H1 (cell line): ENCODE data around the gene VPS26B. TPM values are rescaled to one million over a fixed set of nuclear protein-coding genes. Genes with fewer than 3 reads are reported as not detected.

Experiments
- CTCF ChIA-PET: fragments of 300-600 bp; sonication (Branson Sonifier 250); formaldehyde crosslinking; loops from one replicate; lab custom pipeline; 2021; ENCODE audit not compliant: partially characterized antibody; lab: Charles Lee
- POLR2A ChIA-PET: fragments of 300-600 bp; sonication (Branson Sonifier 250); formaldehyde crosslinking; loops from one replicate; lab custom pipeline; 2021; ENCODE audit warnings: inconsistent platforms; ENCODE audit not compliant: partially characterized antibody; lab: Charles Lee
- DNase-seq, 2 experiments: peaks; one replicate each; pipeline versions ENCODE4 v3.0.0 to v3.0.0-alpha.2; 2010 to 2022; ENCODE audit warnings: low spot score in 2 of 2, low read depth in 1 of 2, mixed read lengths in 1 of 2
- FAIRE-seq: peaks from 2 replicates; lab custom pipeline; 2011; peaks lifted over from hg19 to GRCh38; lab: Jason Lieb, UNC
- H2AFZ ChIP-seq: 2 replicates; pipeline ENCODE4 v1.8.1; 2012; ENCODE audit warnings: low read length, inconsistent platforms
- H2AK5ac ChIP-seq: 2 replicates; pipeline ENCODE4 v1.6.1; 2013; ENCODE audit warnings: low read depth, low read length
- H2BK120ac ChIP-seq: replicated peaks from 2 replicates; pipeline ENCODE3; 2013; ENCODE audit warnings: low read depth, low read length, inconsistent platforms
- H2BK12ac ChIP-seq: 2 replicates; pipeline ENCODE4 v1.6.1; 2013; ENCODE audit warnings: low read depth, low read length
- H2BK15ac ChIP-seq: 2 replicates; pipeline ENCODE4 v1.6.1; 2013; ENCODE audit warnings: low read length
- H2BK20ac ChIP-seq: 2 replicates; pipeline ENCODE4 v1.6.1; 2013; ENCODE audit warnings: low read length
- H2BK5ac ChIP-seq: 2 replicates; pipeline ENCODE4 v1.6.1; 2013; ENCODE audit warnings: low read depth, low read length
- H3K14ac ChIP-seq: 2 replicates; pipeline ENCODE4 v1.6.1; 2013; ENCODE audit warnings: inconsistent platforms; ENCODE audit not compliant: insufficient read length
- H3K18ac ChIP-seq: 2 replicates; pipeline ENCODE4 v1.6.1; 2013; ENCODE audit warnings: low read length; ENCODE audit errors: extremely low read depth
- H3K23ac ChIP-seq: 2 replicates; pipeline ENCODE4 v1.6.1; 2013; ENCODE audit warnings: inconsistent platforms; ENCODE audit not compliant: insufficient read length
- H3K23me2 ChIP-seq: 2 replicates; pipeline ENCODE4 v1.6.1; 2013; ENCODE audit warnings: low read depth, low read length
- H3K27ac ChIP-seq: 2 replicates; pipeline ENCODE4 v1.6.1; 2011; ENCODE audit warnings: low read depth, low read length, inconsistent platforms
- H3K27me3 ChIP-seq, 4 experiments: replicated peaks in 1 of 4; 1 replicate in 1 of 4; 2 replicates in 3 of 4; pipeline versions ENCODE4 v1.6.1 to v1.8.1; 2011 to 2013; ENCODE audit warnings: low read length in 3 of 4, mild to moderate bottlenecking in 3 of 4, inconsistent platforms in 2 of 4, mixed read lengths in 2 of 4, moderate library complexity in 1 of 4; ENCODE audit not compliant: control insufficient read depth in 3 of 4, insufficient read depth in 3 of 4; ENCODE audit errors: extremely low read depth in 1 of 4
- H3K36me3 ChIP-seq, 4 experiments: 2 replicates each; pipeline versions ENCODE4 v1.6.1 to v1.8.1; 2011 to 2013; ENCODE audit warnings: mild to moderate bottlenecking in 4 of 4, low read length in 3 of 4, moderate library complexity in 2 of 4, control low read depth in 1 of 4, inconsistent platforms in 1 of 4; ENCODE audit not compliant: insufficient read depth in 4 of 4, control insufficient read depth in 2 of 4
- H3K4ac ChIP-seq: replicated peaks from 2 replicates; pipeline ENCODE3; 2013; ENCODE audit warnings: low read length, low read depth, mixed read lengths, inconsistent platforms; ENCODE audit not compliant: insufficient read length
- H3K4me1 ChIP-seq, 4 experiments: replicated peaks in 1 of 4; 1 replicate in 1 of 4; 2 replicates in 3 of 4; pipeline versions ENCODE4 v1.6.1 to v1.8.1; 2011 to 2013; ENCODE audit warnings: low read length in 3 of 4, inconsistent platforms in 2 of 4, mixed read lengths in 1 of 4; ENCODE audit not compliant: insufficient read depth in 4 of 4, control insufficient read depth in 3 of 4
- H3K4me2 ChIP-seq, 2 experiments: 2 replicates each; pipeline versions ENCODE4 v1.6.1 to v1.8.1; 2011 to 2013; ENCODE audit warnings: low read depth in 2 of 2, low read length in 2 of 2, control low read depth in 1 of 2, inconsistent platforms in 1 of 2, mild to moderate bottlenecking in 1 of 2; ENCODE audit not compliant: insufficient read depth in 1 of 2
- H3K4me3 ChIP-seq, 4 experiments: fragments of 200-600, 300-600 bp in 1 of 4; sonication (generic), shearing (Covaris generic), sonication (Bioruptor Twin) in 1 of 4; 2 replicates each; pipeline versions ENCODE4 v1.5.1 to v1.8.1; 2011 to 2016; ENCODE audit warnings: low read length in 4 of 4, low read depth in 3 of 4, control low read depth in 2 of 4, inconsistent platforms in 2 of 4, mild to moderate bottlenecking in 2 of 4, mixed read lengths in 1 of 4, moderate library complexity in 1 of 4; ENCODE audit not compliant: insufficient read depth in 2 of 4; ENCODE audit errors: extremely low read depth in 1 of 4
- H3K56ac ChIP-seq: replicated peaks from 2 replicates; pipeline ENCODE3; 2013; ENCODE audit warnings: low read depth, mild to moderate bottlenecking, mixed read lengths, low read length, inconsistent platforms; ENCODE audit not compliant: insufficient read length
- H3K79me1 ChIP-seq: 2 replicates; pipeline ENCODE4 v1.6.1; 2013; ENCODE audit warnings: low read depth, low read length, control low read depth
- H3K79me2 ChIP-seq, 2 experiments: 2 replicates each; pipeline versions ENCODE4 v1.6.1 to v1.8.1; 2012 to 2013; ENCODE audit warnings: low read length in 2 of 2, mild to moderate bottlenecking in 2 of 2, inconsistent platforms in 1 of 2; ENCODE audit not compliant: insufficient read depth in 2 of 2, control insufficient read depth in 1 of 2
- H3K9ac ChIP-seq, 4 experiments: replicated peaks in 1 of 4; 1 replicate in 1 of 4; 2 replicates in 3 of 4; pipeline versions ENCODE4 v1.6.1 to v1.8.1; 2011 to 2013; ENCODE audit warnings: low read depth in 3 of 4, low read length in 3 of 4, control low read depth in 2 of 4, mild to moderate bottlenecking in 2 of 4, moderate library complexity in 2 of 4, inconsistent platforms in 1 of 4; ENCODE audit errors: extremely low read depth in 1 of 4
- H3K9me3 ChIP-seq, 2 experiments: 2 replicates each; pipeline versions ENCODE4 v1.6.1 to v1.8.1; 2012 to 2013; ENCODE audit warnings: mild to moderate bottlenecking in 2 of 2, moderate library complexity in 2 of 2, control low read depth in 1 of 2, inconsistent platforms in 1 of 2, low read depth in 1 of 2, low read length in 1 of 2, mixed read lengths in 1 of 2; ENCODE audit not compliant: insufficient read depth in 2 of 2
- H4K20me1 ChIP-seq, 2 experiments: replicated peaks in 1 of 2; 2 replicates each; pipeline versions ENCODE3 to v1.8.1; 2011 to 2013; ENCODE audit warnings: inconsistent platforms in 2 of 2, low read length in 2 of 2, mild to moderate bottlenecking in 1 of 2; ENCODE audit not compliant: insufficient read depth in 2 of 2, control insufficient read depth in 1 of 2
- H4K5ac ChIP-seq: 2 replicates; pipeline ENCODE4 v1.6.1; 2013; ENCODE audit warnings: low read length, low read depth, mixed read lengths, inconsistent platforms; ENCODE audit not compliant: insufficient read length
- H4K8ac ChIP-seq: 2 replicates; pipeline ENCODE4 v1.8.0; 2013; ENCODE audit warnings: mild to moderate bottlenecking, moderate library complexity, low read length, inconsistent platforms; ENCODE audit not compliant: insufficient read depth; ENCODE audit errors: extremely low read depth
- H4K91ac ChIP-seq: replicated peaks from 2 replicates; pipeline ENCODE3; 2013; ENCODE audit warnings: low read length, mixed read lengths, inconsistent platforms; ENCODE audit not compliant: insufficient read length
- ATF2 ChIP-seq: IDR thresholded peaks from 2 replicates; pipeline ENCODE4 v1.6.1; 2012; ENCODE audit warnings: low read length, inconsistent platforms
- CHD1 ChIP-seq: IDR thresholded peaks from 2 replicates; pipeline ENCODE4 v1.6.1; 2012; ENCODE audit warnings: low read depth, low read length, improper control_type of control experiment
- EP300 ChIP-seq, 2 experiments: IDR thresholded peaks; 1 replicate in 1 of 2; 2 replicates in 1 of 2; pipeline ENCODE4 v1.6.1; 2011 to 2012; ENCODE audit warnings: low read depth in 2 of 2, low read length in 2 of 2, mild to moderate bottlenecking in 2 of 2, borderline replicate concordance in 1 of 2, inconsistent platforms in 1 of 2, moderate library complexity in 1 of 2
- GTF2F1 ChIP-seq: IDR thresholded peaks from 2 replicates; pipeline ENCODE4 v1.6.1; 2012; ENCODE audit warnings: low read depth, low read length, improper control_type of control experiment, borderline replicate concordance
- HDAC2 ChIP-seq, 2 experiments: fragments of 300-600 bp in 1 of 2; sonication (generic) in 1 of 2; IDR thresholded peaks; 2 replicates each; pipeline ENCODE4 v1.6.1; 2011 to 2012; ENCODE audit warnings: low read depth in 2 of 2, low read length in 2 of 2, mild to moderate bottlenecking in 2 of 2, moderate library complexity in 2 of 2, borderline replicate concordance in 1 of 2, inconsistent platforms in 1 of 2
- HDAC6 ChIP-seq: IDR thresholded peaks from one replicate; pipeline ENCODE4 v1.7.1; 2012; ENCODE audit warnings: low read depth, mild to moderate bottlenecking, inconsistent platforms, low read length, moderate library complexity
- JUN ChIP-seq: IDR thresholded peaks from 2 replicates; pipeline ENCODE4 v1.6.1; 2011; ENCODE audit warnings: low read depth, mild to moderate bottlenecking, improper control_type of control experiment, low read length
- KDM1A ChIP-seq: fragments of 200-600, 300-600 bp; sonication (generic); IDR thresholded peaks from 2 replicates; pipeline ENCODE4 v1.7.1; 2016; ENCODE audit warnings: mild to moderate bottlenecking, low read length, borderline replicate concordance
- NRF1 ChIP-seq: IDR thresholded peaks from 2 replicates; pipeline ENCODE4 v1.6.1; 2011; ENCODE audit warnings: mild to moderate bottlenecking, low read depth, low read length, improper control_type of control experiment
- POU5F1 ChIP-seq: IDR thresholded peaks from 2 replicates; pipeline ENCODE4 v1.6.1; 2011; ENCODE audit warnings: low read depth, mild to moderate bottlenecking, low read length, moderate library complexity
- RFX5 ChIP-seq: IDR thresholded peaks from 2 replicates; pipeline ENCODE4 v1.6.1; 2011; ENCODE audit warnings: low read depth, low read length, improper control_type of control experiment, borderline replicate concordance
- SP4 ChIP-seq: IDR thresholded peaks from 2 replicates; pipeline ENCODE4 v1.6.1; 2012; ENCODE audit warnings: low read length, inconsistent platforms
- YY1 ChIP-seq: IDR thresholded peaks from 2 replicates; pipeline ENCODE4 v1.6.1; 2011; ENCODE audit warnings: low read depth, mild to moderate bottlenecking, low read length
- WGBS, 2 experiments: shearing (Covaris generic) in 1 of 2; methylation state at CpG; one replicate each; pipeline versions ENCODE4 v1.1.6 to v1.1.7; 2013 to 2015; ENCODE audit warnings: low lambda C conversion rate in 2 of 2, mixed read lengths in 2 of 2, inconsistent platforms in 1 of 2, low coverage in 1 of 2, missing lambda C conversion rate in 1 of 2; ENCODE audit not compliant: insufficient replicate concordance in 2 of 2, insufficient coverage in 1 of 2, insufficient read length in 1 of 2; ENCODE audit errors: extremely low coverage in 1 of 2, missing lambda C conversion rate in 1 of 2; 5-methylcytosine and 5-hydroxymethylcytosine counted together
- polyA plus RNA-seq, 7 experiments: library from polyadenylated mRNA; depleted of rRNA in 3 of 7; stranded (reverse) in 5 of 7; unstranded in 2 of 7; fragments of >200 nt in 5 of 7; fragments of 200-250 nt in 2 of 7; gene quantifications; 1 replicate in 5 of 7; 2 replicates in 1 of 7; 4 replicates in 1 of 7; pipeline versions ENCODE4 v1.2.1 to v1.2.3, GENCODE V29; 2011 to 2013; ENCODE audit warnings: missing spikeins in 2 of 7, mixed read lengths in 2 of 7
- total RNA-seq: library from RNA; stranded (reverse); fragmentation: NEBNext Ultra II Directional; extraction: Animal tissue kit (Norgen Biotek cat#: 25700); gene quantifications from 2 replicates; pipeline ENCODE4 v1.2.1, GENCODE V29; 2021

The VPS26B gene
- total and polyA plus RNA-seq, 2 of the 8 experiments (the other 6 are each of a cell fraction or from before 2014, with no cell fraction given): 18.3 to 27.0 TPM

- no peak for DNase-seq
- WGBS, 2 experiments: 93% methylated on average over 9 of the region's 9 CpGs; no CpG with 5 or more reads in 1 of the 2 experiments
- Histone ChIP-seq H3K79me1 (no peaks in the 10 kb centered on the region; the same call in 1 of the 2 replicates), H2BK5ac (no peak overlapping the region), H4K91ac (no peak overlapping the region), H2BK120ac (no peak overlapping the region), H3K56ac (no peak overlapping the region), H3K27ac (no peak overlapping the region), H3K14ac (no peak overlapping the region), H3K36me3 (peaks cover 10 to 59% (median 32%) of the 10 kb centered on the region in 4 experiments; a peak in 7 of 8 replicates), H2BK20ac (no peak overlapping the region), H3K4me3 (no peak overlapping the region), H2BK15ac (no peak overlapping the region), H3K27me3 (no peaks in the 10 kb centered on the region), H3K4me1 (no peaks in the 10 kb centered on the region), H3K23me2 (no peaks in the 10 kb centered on the region; the same call in 1 of the 2 replicates), H3K9me3 (no peaks in the 10 kb centered on the region), H3K4ac (no peak overlapping the region), H4K20me1 (no peaks in the 10 kb centered on the region), H3K79me2 (no peaks in the 10 kb centered on the region), H3K23ac (no peak overlapping the region), H2AK5ac (no peak overlapping the region), H4K5ac (no peak overlapping the region), H2AFZ (no peak overlapping the region), H4K8ac (no peak overlapping the region), H3K9ac (no peak overlapping the region), H3K18ac (no peak overlapping the region), H2BK12ac (no peak overlapping the region), H3K4me2 (no peak overlapping the region)
- FAIRE-seq: no peak
- POLR2A ChIA-PET: no interaction called here
- CTCF ChIA-PET: interaction anchor here (0.6 to 2.6 kb wide), 3 partner anchors 8 to 1518 kb away, joined by 3 to 10 read pairs (median 3); no protein-coding TSS in a partner anchor
- TF ChIP-seq KDM1A (no peak), JUN (no peak), EP300 (IDR thresholded peaks at IDR 0.05; ENCODE audit: borderline replicate concordance in 1 of 2, low read depth in 2 of 2, low read length in 2 of 2) (no peak), HDAC2 (IDR thresholded peaks at IDR 0.05; ENCODE audit: borderline replicate concordance in 1 of 2, low read depth in 2 of 2, low read length in 2 of 2) (no peak), POU5F1 (no peak), RFX5 (no peak), ATF2 (no peak), SP4 (no peak), GTF2F1 (no peak), YY1 (no peak), NRF1 (no peak), HDAC6 (no peak), CHD1 (no peak)
These were observed 24.9 kb upstream of the VPS26B start for GRCh38 chr11:134199531-134199930.
